HG03439 (cell line): ENCODE data around the gene SEC23IP.

Experiments
- ATAC-seq: cut with Tn5 transposase; IDR thresholded peaks from one replicate; pipeline ENCODE4 v1.9.1; 2021; ENCODE audit warnings: mild to moderate bottlenecking, moderate library complexity; ENCODE audit not compliant: unreplicated experiment

SEC23IP gene

GRCh38 chr10:119932631-119933030, 40.1 kb downstream of the SEC23IP start:
- ATAC-seq = no peak

GRCh38 chr10:119933179-119933578, 40.6 kb downstream of the SEC23IP start:
- no peak for ATAC-seq

- no peak for ATAC-seq
Measured at GRCh38 chr10:119940487-119940886, 48.0 kb downstream of the SEC23IP start.

GRCh38 chr10:119942973-119943372, 50.4 kb downstream of the SEC23IP start:
- no peak for ATAC-seq

- no peak for ATAC-seq
Measured at GRCh38 chr10:119945805-119946204, 53.3 kb downstream of the SEC23IP start.

- ATAC-seq = no peak
Measured at GRCh38 chr10:119947300-119947699, 54.8 kb downstream of the SEC23IP start.

- ATAC-seq = no peak
Measured at GRCh38 chr10:119957451-119957850, 64.9 kb downstream of the SEC23IP start.

- ATAC-seq = no peak
Measured at GRCh38 chr10:119962837-119963236, 70.3 kb downstream of the SEC23IP start.

GRCh38 chr10:119967066-119967465, 74.5 kb downstream of the SEC23IP start:
- ATAC-seq = no peak

- no peak for ATAC-seq
Measured at GRCh38 chr10:119969609-119970008, 77.1 kb downstream of the SEC23IP start.

GRCh38 chr10:119970107-119970506, 77.6 kb downstream of the SEC23IP start:
- no peak for ATAC-seq

GRCh38 chr10:119970963-119971362, 78.4 kb downstream of the SEC23IP start:
- no peak for ATAC-seq

GRCh38 chr10:119973281-119973680, 80.8 kb downstream of the SEC23IP start:
- ATAC-seq = no peak

GRCh38 chr10:119976421-119976820, 83.9 kb downstream of the SEC23IP start:
- no peak for ATAC-seq

- no peak for ATAC-seq
Measured at GRCh38 chr10:119980956-119981750, 88.6 kb downstream of the SEC23IP start.

GRCh38 chr10:119981826-119982225, 89.3 kb downstream of the SEC23IP start:
- no peak for ATAC-seq

GRCh38 chr10:119988333-119988732, 95.8 kb downstream of the SEC23IP start:
- no peak for ATAC-seq

GRCh38 chr10:119989966-119990365, 97.4 kb downstream of the SEC23IP start:
- no peak for ATAC-seq

- no peak for ATAC-seq
Measured at GRCh38 chr10:119991066-119991465, 98.5 kb downstream of the SEC23IP start.

- ATAC-seq = no peak
Measured at GRCh38 chr10:119991816-119992215, 99.3 kb downstream of the SEC23IP start.
